Skeletal muscle tissue (tissue), 4 donors: ENCODE measurements around the gene NYAP2. TPM values are rescaled to one million over a fixed set of nuclear protein-coding genes. Genes with fewer than 3 reads are reported as not detected.

Experiments used
- H3K27ac ChIP-seq: one replicate; pipeline ENCODE4 v1.7.0; 2013; ENCODE audit warnings: mild to moderate bottlenecking, low read depth, low read length, inconsistent platforms
- H3K27me3 ChIP-seq, 3 donors: one replicate each; pipeline ENCODE4 v1.7.0; 2013; ENCODE audit warnings: low read length in 3 of 3; ENCODE audit not compliant: control insufficient read depth in 3 of 3, insufficient read depth in 3 of 3
- H3K36me3 ChIP-seq, 3 donors: one replicate each; pipeline ENCODE4 v1.7.0; 2013; ENCODE audit warnings: low read length in 3 of 3; ENCODE audit not compliant: control insufficient read depth in 3 of 3, insufficient read depth in 3 of 3
- H3K4me1 ChIP-seq, 3 donors: one replicate each; pipeline ENCODE4 v1.7.0; 2013; ENCODE audit warnings: low read length in 3 of 3, mild to moderate bottlenecking in 3 of 3; ENCODE audit not compliant: control insufficient read depth in 3 of 3, insufficient read depth in 3 of 3
- H3K4me3 ChIP-seq, 3 donors: one replicate each; pipeline ENCODE4 v1.7.0; 2013; ENCODE audit warnings: low read length in 3 of 3
- H3K9ac ChIP-seq, 3 donors: one replicate each; pipeline ENCODE4 v1.7.0; 2013; ENCODE audit warnings: low read length in 3 of 3, mild to moderate bottlenecking in 3 of 3, moderate library complexity in 2 of 3, low read depth in 1 of 3
- H3K9me3 ChIP-seq, 3 donors: one replicate each; pipeline ENCODE4 v1.7.0; 2013; ENCODE audit warnings: low read length in 3 of 3; ENCODE audit not compliant: control insufficient read depth in 3 of 3
- total RNA-seq: library from RNA; depleted of rRNA; stranded (reverse); fragments of >200 nt; gene quantifications from one replicate; pipeline ENCODE4 v1.2.3, GENCODE V29; 2014
- donor health status: Osteomylitis.

The NYAP2 gene
- total RNA-seq, 1 donor from 2014 or later, result 0.52 TPM

- no peak overlapping the region for H3K9ac ChIP-seq
- no peaks in the 10 kb centered on the region for H3K4me1 ChIP-seq
- no peaks in the 10 kb centered on the region for H3K27me3 ChIP-seq
- H3K4me3 ChIP-seq, result no peak overlapping the region
- H3K36me3 ChIP-seq, result no peaks in the 10 kb centered on the region
- H3K9me3 ChIP-seq, result no peaks in the 10 kb centered on the region
- H3K27ac ChIP-seq, result no peak overlapping the region
Measured at GRCh38 chr2:225573603-225574002, 174.1 kb downstream of the NYAP2 start.

- H3K36me3 ChIP-seq, result no peaks in the 10 kb centered on the region
- H3K4me3 ChIP-seq, result no peak overlapping the region
- H3K9ac ChIP-seq, result no peak overlapping the region
- H3K27ac ChIP-seq, result no peak overlapping the region
- no peaks in the 10 kb centered on the region for H3K27me3 ChIP-seq
- no peaks in the 10 kb centered on the region for H3K9me3 ChIP-seq
- no peaks in the 10 kb centered on the region for H3K4me1 ChIP-seq
Measured at GRCh38 chr2:225574582-225575138, 175.2 kb downstream of the NYAP2 start.

DNA sequence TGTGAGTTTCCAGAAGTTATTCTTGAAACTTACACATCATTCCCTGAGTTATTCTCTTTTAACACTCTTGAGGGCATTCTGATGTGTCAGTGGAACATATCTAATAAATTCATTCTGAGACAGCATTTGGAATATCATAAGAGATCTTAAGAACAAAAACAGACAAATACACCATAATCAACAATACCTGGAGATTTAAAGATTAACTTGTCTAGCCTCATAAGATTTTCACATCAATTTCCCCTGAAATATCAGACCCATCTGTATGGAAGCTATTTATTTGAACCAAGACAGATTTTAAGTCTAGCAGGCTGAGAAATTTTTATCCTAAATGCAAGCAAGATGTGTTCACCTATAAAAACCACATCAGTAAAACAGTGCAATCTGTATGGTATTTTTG lies 181.6 kb downstream of the NYAP2 start:
- Histone ChIP-seq H3K9ac (no peak overlapping the region), H3K4me3 (no peak overlapping the region), H3K4me1 (no peaks in the 10 kb centered on the region), H3K9me3 (no peaks in the 10 kb centered on the region), H3K36me3 (no peaks in the 10 kb centered on the region), H3K27me3 (no peaks in the 10 kb centered on the region), H3K27ac (no peak overlapping the region)

DNA sequence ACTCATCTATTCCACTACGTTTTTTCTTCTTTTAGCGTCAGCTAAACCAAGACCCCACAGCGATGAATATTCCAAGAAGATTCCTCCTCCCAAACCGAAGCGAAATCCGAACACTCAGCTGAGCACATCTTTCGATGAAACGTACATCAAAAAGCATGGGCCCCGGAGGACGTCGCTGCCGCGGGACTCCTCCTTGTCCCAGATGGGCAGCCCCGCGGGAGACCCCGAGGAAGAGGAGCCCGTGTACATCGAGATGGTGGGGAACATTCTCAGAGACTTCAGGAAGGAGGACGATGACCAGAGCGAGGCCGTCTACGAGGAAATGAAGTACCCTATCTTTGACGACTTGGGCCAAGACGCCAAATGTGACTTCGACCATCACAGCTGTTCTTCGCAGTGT lies 182.4 kb downstream of the NYAP2 start:
- Histone ChIP-seq H3K4me3 (no peak overlapping the region), H3K36me3 (no peaks in the 10 kb centered on the region), H3K27me3 (no peaks in the 10 kb centered on the region), H3K9ac (no peak overlapping the region), H3K27ac (no peak overlapping the region), H3K9me3 (no peaks in the 10 kb centered on the region), H3K4me1 (no peaks in the 10 kb centered on the region)

- H3K36me3 ChIP-seq, result no peaks in the 10 kb centered on the region
- H3K9me3 ChIP-seq, result no peaks in the 10 kb centered on the region
- no peak overlapping the region for H3K9ac ChIP-seq
- no peak overlapping the region for H3K27ac ChIP-seq
- no peaks in the 10 kb centered on the region for H3K27me3 ChIP-seq
- H3K4me1 ChIP-seq, result no peaks in the 10 kb centered on the region
- no peak overlapping the region for H3K4me3 ChIP-seq
Measured at GRCh38 chr2:225582355-225583116, 183.0 kb downstream of the NYAP2 start.

GRCh38 chr2:225584796-225585195 lies 185.3 kb downstream of the NYAP2 start:
- H3K27ac ChIP-seq, result no peak overlapping the region
- H3K4me3 ChIP-seq, result no peak overlapping the region
- no peaks in the 10 kb centered on the region for H3K4me1 ChIP-seq
- no peaks in the 10 kb centered on the region for H3K36me3 ChIP-seq
- no peak overlapping the region for H3K9ac ChIP-seq
- H3K9me3 ChIP-seq, result no peaks in the 10 kb centered on the region
- H3K27me3 ChIP-seq, result no peaks in the 10 kb centered on the region

DNA sequence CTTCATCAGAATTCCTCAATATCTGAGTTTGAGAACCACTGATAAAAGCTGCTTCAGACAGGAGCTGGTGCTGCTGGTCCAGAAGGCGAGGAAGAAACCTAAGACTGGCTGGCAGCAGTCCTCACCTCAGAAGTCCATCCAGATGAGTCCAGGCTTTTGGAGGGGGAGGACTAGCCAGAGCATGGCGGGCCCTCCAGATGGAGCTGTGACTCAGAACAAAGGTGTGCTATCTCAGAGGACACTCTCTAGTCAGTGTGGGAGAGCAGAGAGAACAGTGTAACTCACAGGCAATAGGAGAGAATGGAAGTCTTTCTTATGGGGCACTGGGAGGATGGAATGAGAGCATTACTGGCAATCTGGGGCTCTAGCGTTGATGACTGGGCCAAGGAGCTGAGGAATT lies 191.4 kb downstream of the NYAP2 start:
- H3K36me3 ChIP-seq, result no peaks in the 10 kb centered on the region
- H3K27me3 ChIP-seq, result no peaks in the 10 kb centered on the region
- H3K9ac ChIP-seq, result no peak overlapping the region
- no peaks in the 10 kb centered on the region for H3K4me1 ChIP-seq
- no peak overlapping the region for H3K27ac ChIP-seq
- no peaks in the 10 kb centered on the region for H3K9me3 ChIP-seq
- H3K4me3 ChIP-seq, result no peak overlapping the region

DNA sequence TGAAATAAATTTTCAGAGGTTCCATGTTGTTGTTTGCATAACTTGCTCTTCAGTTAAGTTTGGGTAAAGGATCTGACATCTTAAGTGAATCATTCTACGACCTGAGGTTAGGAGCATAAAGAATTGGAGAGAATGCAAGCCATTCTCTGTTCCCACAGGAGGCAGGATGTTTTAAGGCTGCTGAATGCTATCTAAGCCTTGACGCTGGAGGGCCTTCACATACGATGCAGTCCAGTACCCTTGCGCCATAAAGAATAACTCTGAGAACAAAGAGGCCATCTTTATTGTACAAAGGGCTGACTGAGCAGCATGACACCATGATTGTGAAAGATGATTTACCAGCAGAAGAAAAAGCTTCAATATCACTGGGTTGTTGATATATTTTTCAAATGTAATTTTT lies 198.4 kb downstream of the NYAP2 start:
- Histone ChIP-seq H3K4me3 (no peak overlapping the region), H3K4me1 (no peaks in the 10 kb centered on the region), H3K27ac (no peak overlapping the region), H3K9ac (no peak overlapping the region), H3K36me3 (no peaks in the 10 kb centered on the region), H3K27me3 (no peaks in the 10 kb centered on the region), H3K9me3 (no peaks in the 10 kb centered on the region)

GRCh38 chr2:225598426-225598825 lies 198.9 kb downstream of the NYAP2 start:
- no peak overlapping the region for H3K9ac ChIP-seq
- no peaks in the 10 kb centered on the region for H3K9me3 ChIP-seq
- H3K36me3 ChIP-seq, result no peaks in the 10 kb centered on the region
- no peak overlapping the region for H3K4me3 ChIP-seq
- H3K27me3 ChIP-seq, result no peaks in the 10 kb centered on the region
- H3K27ac ChIP-seq, result no peak overlapping the region
- no peaks in the 10 kb centered on the region for H3K4me1 ChIP-seq

DNA sequence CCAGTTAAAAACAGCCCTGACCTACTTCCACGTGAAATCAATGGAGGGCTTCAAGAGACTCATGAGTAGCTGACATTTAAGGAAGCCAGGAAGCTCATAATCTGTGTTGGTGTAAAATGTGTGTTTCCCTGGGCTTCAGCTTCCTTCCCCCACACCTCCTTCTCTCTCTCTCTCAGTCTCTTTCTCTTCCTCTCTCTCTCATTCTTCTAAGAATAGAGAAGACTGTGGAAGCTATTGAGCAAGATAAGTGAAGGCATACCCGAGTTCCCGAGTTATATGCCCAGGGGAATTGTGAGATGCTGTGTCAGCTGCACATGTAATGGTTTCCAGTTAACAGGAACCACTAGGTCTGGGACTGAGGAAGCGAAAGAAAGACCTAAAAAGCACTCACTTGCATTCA lies 199.4 kb downstream of the NYAP2 start:
- H3K4me3 ChIP-seq, result no peak overlapping the region
- H3K36me3 ChIP-seq, result no peaks in the 10 kb centered on the region
- H3K27ac ChIP-seq, result no peak overlapping the region
- H3K9ac ChIP-seq, result no peak overlapping the region
- H3K27me3 ChIP-seq, result no peaks in the 10 kb centered on the region
- H3K9me3 ChIP-seq, result no peaks in the 10 kb centered on the region
- no peaks in the 10 kb centered on the region for H3K4me1 ChIP-seq
